ENCODE data around the gene ITGAL. TPM values are rescaled to one million over a fixed set of nuclear protein-coding genes. Genes with fewer than 3 reads are reported as not detected.

The ITGAL gene
- total and polyA plus RNA-seq, 2 donors (not counting 3 experiments of a cell fraction or from before 2014, with no cell fraction given), result not detected

DNA sequence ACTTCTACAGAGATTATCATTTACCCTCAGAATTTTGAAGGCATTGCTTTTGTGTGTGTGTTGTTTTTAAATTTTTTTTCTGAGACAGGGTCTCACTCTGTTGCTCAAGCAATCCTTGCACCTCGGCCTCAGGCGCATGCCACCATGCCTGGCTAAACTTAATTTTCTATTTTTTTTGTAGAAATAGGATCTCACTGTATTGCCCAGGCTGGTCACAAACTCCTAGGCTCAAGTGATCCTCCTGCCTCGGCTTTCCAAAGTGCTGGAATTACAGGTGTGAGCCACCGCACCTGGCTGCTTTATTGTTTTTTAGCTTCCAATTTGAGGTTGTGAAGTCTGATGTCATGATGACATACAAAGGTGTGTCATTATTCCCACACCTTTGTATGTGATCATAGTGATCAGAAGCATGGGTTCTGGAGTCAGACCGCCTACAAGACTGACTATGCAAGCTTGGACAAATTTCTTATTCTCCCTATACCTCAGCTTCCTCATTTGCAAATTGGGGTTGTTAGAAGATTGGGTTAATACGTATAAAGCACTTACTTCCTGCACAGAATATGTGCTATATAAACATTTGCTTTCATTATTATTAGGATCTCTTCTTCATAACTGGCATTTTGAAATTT lies 32.7 kb upstream of the ITGAL start:
- FAIRE-seq (no peak), DNase-seq (ENCODE audit: low read depth, low spot score) (no peak)
- Histone ChIP-seq H3K4me2 (ENCODE audit: insufficient read depth, low read length) (no peak overlapping the region), H3K79me2 (ENCODE audit: control insufficient read depth, insufficient read depth, low read length) (peaks cover 8% of the 10 kb centered on the region), H3K4me1 (ENCODE audit: control insufficient read depth, extremely low read depth, insufficient read depth, low read length) (peaks cover 5% of the 10 kb centered on the region), H3K4me3 (replicated peaks in 1 of 3; ENCODE audit: insufficient read depth in 1 of 3, low read depth in 1 of 3, low read length in 3 of 3) (no peak overlapping the region), H2AFZ (ENCODE audit: low read depth, low read length) (no peak overlapping the region), H3K9me3 (replicated peaks; ENCODE audit: control insufficient read depth, insufficient read depth, low read length) (no peaks in the 10 kb centered on the region), H3K9me1 (replicated peaks; ENCODE audit: control insufficient read depth, extremely low read depth, insufficient read depth, low read length) (no peaks in the 10 kb centered on the region), H4K20me1 (replicated peaks; ENCODE audit: control insufficient read depth, extremely low read depth, insufficient read depth, low read length) (no peaks in the 10 kb centered on the region), H3K36me3 (ENCODE audit: control insufficient read depth in 2 of 2, extremely low read depth in 1 of 2, insufficient read depth in 2 of 2, low read length in 2 of 2) (no peaks in the 10 kb centered on the region), H3K27ac (ENCODE audit: insufficient read depth, low read depth, low read length) (no peak overlapping the region), H3K27me3 (ENCODE audit: control insufficient read depth in 2 of 2, insufficient read depth in 2 of 2, low read length in 2 of 2) (no peaks in the 10 kb centered on the region), H3K9ac (replicated peaks; ENCODE audit: extremely low read depth, insufficient read depth, low read length) (no peak overlapping the region)
- ChIA-PET CTCF (interaction anchor here (0.8 to 1.9 kb wide), 3 partner anchors 10 to 254 kb away, joined by 3 to 13 read pairs (median 3); partner anchors contain the start of gene DCTPP1), POLR2A (no interaction called here)
- BruUV-seq (replicated peaks), result no TSS peak
- intact Hi-C loops (cut with micrococcal nuclease) (no loop called here), dilution Hi-C loops (cut with MboI; ENCODE audit: extremely low pct_ligation_motif_present, low sequenced_read_pairs) (no loop called here)
- TF ChIP-seq GATA2 (IDR thresholded peaks at IDR 0.05; ENCODE audit: insufficient read depth, insufficient read length, low read depth, low read length) (no peak), POLR2A (IDR thresholded peaks at IDR 0.05; ENCODE audit: low read depth, low read length) (no peak), MYC (IDR thresholded peaks at IDR 0.05; ENCODE audit: low read depth, low read length) (no peak), POLR2AphosphoS5 (IDR thresholded peaks at IDR 0.05; ENCODE audit: insufficient read depth, low read depth, low read length) (no peak), EZH2 (IDR thresholded peaks at IDR 0.05; ENCODE audit: borderline replicate concordance, low read depth, low read length, severe bottlenecking) (no peak), FOS (IDR thresholded peaks at IDR 0.05; ENCODE audit: borderline replicate concordance, insufficient read depth, low read length) (no peak), MAX (IDR thresholded peaks at IDR 0.05; ENCODE audit: insufficient read depth, insufficient read length) (no peak), CTCF (IDR thresholded peaks at IDR 0.05; ENCODE audit: extremely low read depth in 1 of 2, insufficient read depth in 1 of 2, low read depth in 1 of 2, low read length in 2 of 2) (no peak)

All from endothelial cell of umbilical vein (primary cell).